Stimulated activated CD4-positive, alpha-beta T cell treated with anti-CD3 and anti-CD28 coated beads, Interleukin-1b, Interleukin-23, amount 100 ng/mL, for 4 hours (primary cell): ENCODE data around the gene DRAM2.

Experiments used
- DNase-seq, 2 donors: peaks; one replicate each; pipeline ENCODE4 v3.0.0-alpha.2; 2020; ENCODE audit warnings: low read depth in 2 of 2

Gene DRAM2

DNA sequence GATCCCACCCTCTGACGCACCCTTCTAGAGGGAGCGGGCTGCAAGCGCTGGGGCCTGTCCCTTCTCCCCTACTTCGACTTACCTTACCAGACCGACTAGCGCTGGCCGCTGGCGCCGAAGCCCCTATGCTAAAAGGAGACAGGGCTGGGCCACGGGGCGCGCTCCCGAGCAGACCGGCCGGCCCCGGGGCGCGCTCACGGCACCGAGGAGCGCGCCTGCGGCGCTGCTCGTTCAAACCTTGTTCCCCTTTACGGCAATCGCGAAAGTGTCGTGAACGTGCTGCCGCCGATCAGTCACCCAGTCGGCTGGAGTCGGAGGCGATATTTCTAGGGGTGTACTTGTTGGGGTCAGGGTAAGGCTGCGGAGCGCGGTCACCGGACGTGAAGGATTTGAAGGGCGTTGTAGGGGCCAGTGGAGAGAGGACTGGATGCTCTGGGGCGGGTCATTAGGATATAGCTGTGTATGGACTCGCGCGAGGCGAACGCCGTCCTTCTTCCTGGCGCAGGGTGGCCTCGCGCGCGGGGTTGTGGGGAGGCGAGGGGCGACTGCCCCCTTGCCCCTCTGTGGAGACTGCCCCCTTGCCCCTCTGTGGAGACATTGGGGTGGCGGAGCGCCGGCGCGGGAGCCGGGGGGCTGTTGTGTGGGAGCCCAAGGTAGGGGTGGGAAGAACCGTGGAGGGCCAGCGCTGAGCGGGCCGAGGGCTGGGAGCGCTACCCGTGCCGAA lies at the start of gene DRAM2, which contains the start of gene CEPT1:
DRAM2 (minus strand) TSS at position 138 of the 724 bp plus-strand sequence. CDS start 8,539 bp downstream, outside the sequence.
CEPT1 (plus strand) TSS at position 268 of the 724 bp plus-strand sequence. CDS start 7,492 bp downstream, outside the sequence.
- DNase-seq, result peak; percentile 83 to 85

DNA sequence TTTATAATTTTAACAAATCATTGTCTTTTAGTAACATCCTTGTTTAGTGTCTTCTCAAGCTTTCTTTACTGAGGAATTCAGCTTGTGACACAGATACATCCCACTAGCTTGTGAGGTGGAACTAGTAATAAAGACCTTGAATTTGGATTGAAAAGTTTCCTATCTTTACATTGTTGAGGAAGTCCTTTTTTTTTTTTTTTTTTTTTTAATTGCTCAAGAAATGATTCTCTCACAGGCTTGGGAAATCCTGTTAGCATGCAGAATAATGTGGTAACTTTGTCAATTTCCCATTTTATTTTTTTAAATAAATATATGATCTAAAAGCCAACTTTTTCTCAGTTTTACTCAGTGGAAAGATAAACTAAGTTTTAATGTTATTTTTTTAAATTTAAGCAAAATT lies 44.8 kb upstream of the DRAM2 start:
- no peak for DNase-seq

DNA sequence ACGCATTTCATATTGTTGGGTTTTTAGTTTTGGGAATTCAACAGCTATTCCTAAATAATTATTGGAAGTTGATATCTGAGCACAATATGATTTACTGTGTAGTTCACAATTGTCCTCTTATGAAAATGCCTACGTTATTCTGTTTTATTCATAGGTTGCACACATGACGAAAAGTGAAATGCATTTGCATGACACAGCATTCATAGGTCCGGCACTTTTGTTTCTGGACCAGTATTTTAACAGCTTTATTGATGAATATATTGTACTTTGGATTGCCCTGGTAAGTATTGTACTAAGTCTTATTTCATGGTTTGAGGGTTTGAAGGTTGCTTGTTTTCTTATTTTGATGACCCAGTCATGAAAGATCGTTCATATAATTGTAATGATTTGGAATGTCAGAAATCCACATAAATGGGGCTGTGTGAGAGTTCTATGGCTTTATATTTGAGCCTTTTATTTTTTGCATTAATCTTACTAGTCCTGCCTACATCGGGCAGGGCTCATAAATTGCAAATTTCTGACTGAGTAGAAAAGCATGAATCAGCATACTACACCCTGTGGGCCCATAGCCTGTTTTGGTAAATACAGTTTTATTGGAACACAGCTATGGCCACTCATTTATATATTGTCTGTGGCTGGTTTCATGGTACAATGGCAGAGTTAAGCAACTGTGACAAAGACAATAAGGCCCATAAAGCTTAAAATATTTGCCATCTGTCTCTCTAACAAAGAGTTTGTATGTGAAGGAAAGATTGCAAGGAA lies 43.6 kb upstream of the DRAM2 start:
- no peak for DNase-seq

DNA sequence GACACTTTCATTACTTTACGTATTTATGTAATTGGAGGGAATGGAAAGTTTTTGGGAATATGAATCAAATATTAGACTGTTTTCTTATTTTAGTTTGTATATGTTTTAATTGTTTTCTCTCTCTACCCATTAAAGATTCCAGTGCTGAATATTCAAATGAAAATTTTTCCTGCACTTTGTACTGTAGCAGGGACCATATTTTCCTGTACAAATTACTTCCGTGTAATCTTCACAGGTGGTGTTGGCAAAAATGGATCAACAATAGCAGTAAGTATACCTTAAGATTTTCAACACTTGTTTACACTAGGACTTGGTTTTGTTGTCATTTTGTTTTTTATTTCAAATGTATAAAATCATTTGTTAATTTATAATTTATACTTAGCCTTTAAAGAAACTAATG lies 42.2 kb upstream of the DRAM2 start:
- DNase-seq, result no peak

DNA sequence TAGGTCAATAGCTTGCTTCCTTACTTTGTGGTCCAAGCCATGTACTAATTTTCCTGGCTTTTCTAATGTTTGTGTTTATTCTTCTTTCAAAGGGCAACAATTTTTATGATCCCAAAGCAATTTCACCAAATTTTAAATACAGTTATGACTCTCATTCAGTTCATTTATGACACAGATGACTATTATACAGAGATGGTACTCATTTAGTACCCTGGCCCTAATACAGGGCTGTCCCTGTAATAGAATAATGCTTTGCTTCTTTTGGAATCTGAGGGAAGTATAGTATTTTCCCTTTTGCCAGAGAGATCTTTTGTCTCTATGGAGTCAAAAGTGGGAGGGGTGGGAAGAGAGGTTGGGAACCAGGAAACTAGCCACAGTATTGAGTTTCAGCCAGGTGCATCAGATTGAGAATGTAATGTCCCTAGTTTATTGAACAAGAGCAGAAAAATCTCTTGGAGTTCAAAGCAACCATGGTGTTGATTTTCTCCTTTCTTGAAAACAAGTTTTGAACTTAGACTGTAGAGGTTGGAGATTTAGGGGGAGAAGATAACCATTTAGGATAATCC lies 40.2 kb upstream of the DRAM2 start:
- no peak for DNase-seq

DNA sequence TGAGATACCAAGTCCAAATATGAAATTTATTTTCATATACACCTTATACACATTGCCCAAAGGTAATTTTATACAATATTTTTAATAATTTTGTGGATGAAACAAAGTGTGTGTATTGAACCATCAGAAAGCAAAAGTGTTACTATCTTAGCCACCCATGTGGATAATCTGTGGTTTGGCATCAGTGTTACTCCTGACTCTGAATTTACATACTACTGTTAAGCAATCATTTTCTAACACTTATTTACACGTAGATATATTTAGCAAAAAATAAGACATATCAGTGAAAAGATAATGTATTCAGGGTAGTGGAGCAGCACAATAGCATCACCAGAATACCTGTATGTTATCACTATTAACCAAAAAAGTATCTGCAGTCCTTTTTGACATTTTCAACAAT lies 36.8 kb upstream of the DRAM2 start:
- DNase-seq, result no peak

DNA sequence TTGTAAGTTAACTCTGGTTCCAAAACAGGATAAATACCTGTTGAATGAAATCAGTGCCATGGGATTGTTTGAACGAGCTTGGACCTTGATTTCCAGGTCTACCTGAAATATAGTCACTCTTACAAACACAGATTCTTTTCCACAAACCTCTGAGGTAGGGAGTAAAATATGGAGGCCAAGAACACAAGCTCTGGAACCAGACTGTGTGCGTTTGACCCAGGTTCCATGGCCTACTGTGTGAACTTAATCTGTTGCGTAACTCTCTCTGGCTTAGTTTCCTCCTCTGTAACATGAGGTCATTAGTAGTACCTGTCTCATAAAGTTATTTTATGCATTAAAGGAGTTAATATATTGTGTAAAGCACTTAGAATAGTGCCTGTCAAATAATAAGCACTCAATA lies 35.5 kb upstream of the DRAM2 start:
- DNase-seq, result no peak

DNA sequence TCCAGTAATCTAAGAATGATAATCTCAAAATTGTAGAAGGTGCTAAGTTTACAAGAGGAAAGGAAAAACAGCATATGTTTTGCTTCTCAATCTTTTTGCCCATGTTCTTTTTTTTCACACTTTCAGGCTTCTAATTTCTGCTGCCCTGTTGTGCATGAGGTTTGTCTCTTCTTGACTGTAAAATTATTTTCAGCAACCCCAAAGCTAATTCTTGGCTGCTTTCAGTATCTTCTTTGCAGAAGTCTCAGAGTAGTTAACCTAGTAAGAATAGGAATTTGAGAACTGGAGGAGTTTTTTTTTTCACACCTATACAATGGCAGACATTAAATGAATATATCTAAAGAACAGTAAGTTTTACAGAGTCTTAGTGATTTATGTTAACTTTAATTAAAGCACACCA lies 34.2 kb upstream of the DRAM2 start:
- no peak for DNase-seq

DNA sequence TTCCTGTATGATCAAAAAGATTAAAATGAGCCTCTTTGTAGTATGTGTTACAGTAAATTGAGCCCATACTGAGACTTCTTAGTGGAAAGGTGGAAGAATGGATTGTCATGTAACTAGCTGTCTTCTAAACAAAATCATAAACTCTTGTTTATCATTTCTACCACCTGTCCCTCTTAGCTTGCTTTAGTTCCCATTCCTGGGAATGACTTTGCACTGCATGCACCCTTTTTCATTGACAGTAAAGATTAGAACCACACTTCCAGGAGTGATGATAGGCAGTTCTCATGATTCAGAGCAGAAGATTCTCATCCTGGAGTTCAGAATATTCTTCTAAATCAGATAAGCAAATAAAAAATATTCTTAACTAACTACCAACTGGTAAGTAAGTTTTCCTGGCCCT lies 32.6 kb upstream of the DRAM2 start:
- DNase-seq, result no peak

DNA sequence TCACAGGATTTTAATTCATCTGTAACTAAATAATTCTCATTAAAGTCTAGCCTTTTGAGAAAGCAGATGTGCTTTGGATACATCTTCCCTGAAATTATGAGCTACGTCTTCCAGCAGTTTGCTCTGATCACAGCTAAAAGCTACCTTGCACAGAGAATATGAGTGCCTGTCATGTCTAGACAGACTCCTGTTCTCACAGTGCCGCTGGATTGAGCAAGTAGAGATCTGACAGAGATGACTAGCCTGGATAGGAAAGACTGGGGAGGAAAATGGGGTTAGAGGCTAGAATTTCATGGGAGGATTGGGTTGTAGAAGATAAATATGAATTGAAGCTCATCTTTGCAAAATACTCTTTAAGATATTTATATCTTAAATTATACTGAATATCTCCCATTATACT lies 24.3 kb upstream of the DRAM2 start:
- no peak for DNase-seq

DNA sequence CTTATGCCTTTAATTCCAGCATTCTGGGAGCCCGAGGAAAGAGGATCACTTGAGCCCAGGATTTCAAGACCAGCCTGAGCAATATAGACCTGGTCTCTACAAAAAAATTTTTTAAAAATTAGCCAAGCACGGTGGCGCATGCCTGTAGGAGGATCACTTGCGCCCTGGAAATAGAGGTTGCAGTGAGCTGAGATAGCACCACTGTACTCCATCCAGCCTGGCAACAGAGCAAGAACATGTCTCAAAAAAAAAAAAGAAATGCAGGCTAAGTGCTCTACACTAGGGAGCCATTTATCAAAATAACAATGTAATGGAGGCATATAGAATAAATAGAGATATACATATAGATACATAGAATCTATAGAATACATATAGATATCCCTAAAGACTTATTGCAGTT lies 23.5 kb upstream of the DRAM2 start:
- DNase-seq, result no peak

DNA sequence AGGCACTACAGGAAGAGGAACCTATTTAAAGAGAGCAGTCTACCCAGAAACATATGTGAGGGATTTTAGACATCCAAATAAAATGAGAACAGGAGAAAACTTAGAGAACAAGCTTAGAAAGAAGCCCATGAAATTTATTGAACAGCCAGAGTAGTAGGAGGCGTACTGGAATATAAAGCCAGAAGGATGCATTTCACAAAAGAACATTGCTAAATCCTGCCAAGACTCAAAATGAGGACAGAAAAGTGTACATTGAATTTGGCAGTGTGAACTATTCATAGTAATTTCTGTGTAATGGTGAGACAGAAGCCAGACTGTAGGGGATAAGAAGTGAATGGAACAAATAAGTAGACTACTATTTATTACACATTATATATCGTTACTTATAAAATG lies 22.6 kb upstream of the DRAM2 start:
- no peak for DNase-seq

DNA sequence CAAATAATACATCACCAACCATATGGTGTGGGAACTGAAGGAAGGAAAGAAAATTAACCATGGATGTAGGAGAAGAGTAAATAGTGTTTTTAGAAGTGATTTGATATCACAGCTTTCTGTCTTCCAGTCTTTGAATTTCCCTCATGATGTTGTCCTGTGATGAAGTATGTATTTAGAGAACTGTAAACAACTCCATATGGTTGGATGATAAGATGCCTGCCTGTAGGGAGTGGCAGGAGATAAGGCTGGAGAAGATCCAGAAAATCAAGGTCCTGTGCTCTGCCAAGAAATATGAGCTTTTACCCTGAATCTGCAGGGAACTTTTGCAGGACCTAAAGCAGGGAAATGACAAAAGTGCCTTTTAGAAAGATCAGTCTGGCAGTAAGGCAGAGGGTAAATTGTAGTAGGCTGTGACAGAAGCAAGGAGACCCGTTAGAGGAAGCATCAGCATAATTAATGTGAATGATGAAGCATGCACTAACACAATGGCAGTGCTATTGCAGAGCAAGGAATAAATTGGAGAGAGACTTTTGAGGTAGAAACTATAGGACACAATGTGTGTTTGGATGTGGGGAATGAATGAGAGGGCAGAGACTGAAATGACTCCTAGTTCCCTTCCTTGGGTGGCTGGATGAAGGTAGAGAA lies 22.1 kb upstream of the DRAM2 start:
- DNase-seq, result no peak

DNA sequence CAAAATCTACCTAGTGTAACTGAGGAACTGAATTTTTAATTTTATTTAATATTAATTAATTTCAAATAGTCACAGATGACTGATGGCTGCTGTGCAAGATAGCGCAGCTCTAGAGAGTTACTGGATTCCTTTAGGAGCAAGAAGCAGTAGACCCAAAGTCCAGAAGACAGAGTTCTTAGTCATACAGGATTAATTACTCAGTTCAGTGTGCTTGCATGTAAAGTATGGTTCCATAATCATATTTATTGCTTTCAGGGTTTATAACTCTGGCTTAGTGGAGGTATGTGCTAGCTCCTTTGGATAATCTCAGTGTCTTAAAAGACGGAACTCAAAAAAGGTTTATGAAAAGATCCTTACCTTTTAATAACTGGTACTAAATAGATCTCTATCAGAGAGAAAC lies 17.5 kb upstream of the DRAM2 start:
- DNase-seq, result no peak

DNA sequence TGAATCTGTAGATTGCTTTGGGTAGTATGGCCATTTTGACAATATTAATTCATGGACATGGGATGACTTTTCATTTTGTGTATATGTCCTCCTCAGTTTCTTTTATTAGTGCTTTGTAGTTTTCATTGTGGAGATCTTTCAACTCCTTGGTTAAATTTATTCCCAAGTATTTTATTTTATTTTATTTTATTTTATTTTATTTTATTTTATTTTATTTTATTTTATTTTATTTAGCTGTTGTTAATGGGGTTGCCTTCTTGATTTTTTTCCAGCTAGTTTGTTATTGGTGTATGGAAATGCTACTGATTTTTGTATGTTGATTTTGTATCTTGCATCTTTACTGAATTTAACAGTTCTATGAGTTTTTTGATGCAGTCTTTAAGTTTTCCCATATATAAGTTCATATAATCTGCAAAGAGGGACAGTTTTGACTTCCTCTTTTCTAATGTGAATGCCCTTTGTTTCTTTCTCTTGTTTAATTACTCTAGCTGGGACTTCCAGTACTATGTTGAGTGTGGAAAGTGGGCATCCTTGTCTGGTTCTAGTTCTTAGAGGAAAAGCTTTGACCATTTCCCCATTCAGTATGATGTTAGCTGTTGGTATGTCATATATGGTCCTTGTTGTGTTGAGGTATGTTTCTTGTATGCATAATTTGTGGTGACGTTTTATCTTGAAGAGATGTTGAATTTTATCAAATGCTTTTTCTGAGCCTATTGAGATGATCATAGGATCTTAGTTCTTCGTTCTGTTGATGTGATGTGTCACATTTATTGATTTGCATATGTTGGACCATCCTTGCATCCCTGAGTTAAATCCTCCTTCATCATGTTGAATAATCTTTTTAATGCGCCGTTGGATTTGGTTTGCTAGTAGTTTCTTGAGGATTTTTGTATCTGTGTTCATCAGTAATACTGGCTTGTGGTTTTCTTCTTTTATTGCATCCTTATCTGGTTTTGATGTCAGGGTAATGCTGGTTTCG lies 14.4 kb upstream of the DRAM2 start:
- no peak for DNase-seq

DNA sequence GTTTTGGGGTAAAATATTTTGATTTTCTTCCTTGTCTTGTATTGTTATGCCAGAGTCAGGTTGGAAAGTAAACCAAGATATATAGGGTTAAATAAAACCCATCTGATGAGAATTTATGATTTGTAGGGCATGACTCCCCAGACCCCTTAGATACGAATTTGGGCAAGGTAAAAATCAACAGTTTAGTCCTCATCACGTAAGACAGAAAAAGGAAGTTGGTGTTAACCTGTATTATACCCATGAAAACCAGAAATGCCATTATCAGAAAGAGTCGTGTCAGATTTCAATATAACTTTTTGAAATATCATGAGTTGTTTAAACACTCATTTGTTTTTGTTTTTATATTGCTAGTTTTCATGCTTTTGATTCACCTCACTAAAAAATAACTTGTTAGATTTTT lies 11.9 kb upstream of the DRAM2 start:
- DNase-seq, result no peak

DNA sequence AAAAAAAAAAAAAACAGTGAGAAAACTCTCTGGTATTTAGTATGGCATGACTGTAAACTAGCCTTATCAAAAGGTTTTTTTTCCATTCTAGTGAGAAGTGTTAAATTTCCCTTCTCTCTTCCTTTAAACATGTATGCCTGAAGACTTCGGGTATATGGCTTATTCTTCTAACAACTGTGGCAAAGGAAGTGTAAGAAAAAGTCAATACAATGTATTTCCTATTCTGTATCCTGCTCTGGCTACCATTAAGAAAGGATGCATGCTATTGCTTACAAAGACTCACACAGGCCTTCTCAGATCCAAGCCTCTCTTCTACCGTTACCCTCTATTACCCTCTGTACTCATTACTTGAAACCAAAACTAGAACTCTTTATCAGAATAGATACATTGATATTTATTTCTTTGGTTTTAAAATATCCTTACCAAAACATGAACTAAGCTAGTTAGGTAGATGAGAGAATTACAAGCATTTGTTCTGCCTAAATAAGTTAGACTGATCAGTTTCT lies 8.5 kb upstream of the DRAM2 start:
- no peak for DNase-seq

DNA sequence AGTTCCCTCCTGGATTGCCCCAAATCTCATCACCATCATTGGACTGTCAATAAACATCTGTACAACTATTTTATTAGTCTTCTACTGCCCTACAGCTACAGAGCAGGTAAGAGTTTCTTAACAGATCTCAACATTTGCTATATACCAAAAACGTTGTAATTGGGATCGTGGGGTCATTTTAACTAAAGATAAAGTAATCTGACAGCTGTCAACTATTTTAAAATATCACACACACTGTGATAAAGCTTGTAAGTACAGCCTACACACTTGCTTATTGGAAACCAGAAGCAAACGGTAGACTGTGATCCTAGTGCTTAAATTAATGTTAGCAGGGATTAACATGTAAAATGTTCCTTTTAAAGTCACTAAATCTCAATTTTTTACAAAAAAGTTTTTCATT lies 8.1 kb upstream of the DRAM2 start:
- no peak for DNase-seq

DNA sequence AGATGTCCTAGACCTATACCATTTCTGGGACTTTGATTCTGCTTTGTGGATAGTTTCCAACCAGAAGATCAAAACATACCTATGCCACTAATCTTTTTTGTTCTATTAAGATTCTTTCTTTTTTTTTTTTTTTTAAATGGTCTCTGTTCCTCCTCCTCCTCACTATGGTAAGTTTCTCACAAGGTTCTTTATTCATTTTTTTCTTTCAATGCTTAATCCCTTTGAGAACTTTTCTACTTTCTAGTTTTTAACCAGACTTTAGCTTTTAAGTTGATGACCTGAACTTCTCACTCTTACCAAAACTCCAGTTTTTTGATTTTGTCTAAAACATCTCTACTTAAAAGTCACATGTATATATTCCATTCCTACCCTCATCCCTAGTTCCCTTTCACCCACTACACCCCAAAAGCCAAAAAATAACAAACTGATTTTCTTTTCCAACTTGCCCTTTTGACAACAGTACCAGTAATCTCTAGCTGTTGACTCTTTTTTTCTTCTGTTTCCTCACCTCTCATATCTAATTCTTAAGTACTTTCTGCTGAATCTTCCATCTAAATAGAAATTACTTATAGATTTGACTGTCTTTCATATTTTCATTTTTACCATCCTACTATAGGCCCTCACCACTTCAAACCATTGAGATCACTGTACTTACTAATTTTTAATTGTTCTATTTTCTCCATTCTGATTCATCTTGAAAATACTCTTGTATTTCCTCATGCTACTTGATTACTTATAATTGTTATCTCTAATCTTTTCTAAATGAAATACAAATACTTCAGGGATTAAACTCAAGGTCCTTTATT lies 6.3 kb upstream of the DRAM2 start:
- no peak for DNase-seq

DNA sequence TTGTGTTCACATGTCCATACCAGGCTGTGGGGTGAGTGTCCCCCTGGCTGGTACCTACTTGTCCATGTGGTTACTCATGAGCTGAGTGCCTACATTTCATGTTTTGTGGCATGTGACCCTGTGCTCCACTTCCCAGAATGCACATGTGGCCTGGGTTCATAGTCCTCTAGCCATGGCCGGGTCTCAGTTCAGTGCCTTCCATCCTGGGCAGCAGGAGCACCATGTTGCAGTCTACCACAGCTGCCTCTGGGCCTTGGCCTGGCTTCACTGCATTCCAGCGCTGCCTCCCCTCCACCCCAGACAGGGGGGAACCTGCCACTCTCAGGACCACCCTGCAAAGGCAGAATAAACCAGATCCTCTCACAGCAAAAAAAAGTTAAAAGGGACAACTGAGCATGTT lies 5.6 kb upstream of the DRAM2 start:
- no peak for DNase-seq
